T-helper 1 cell treated with Interleukin-12 subunit alpha and Interleukin-12 subunit beta and Interleukin-4 antibody, amounts not matched to agents 30 μg/mL and 1 μg/mL, for 36 hours (primary cell): ENCODE results near the gene KIRREL3.

ENCODE experiments used
- H3K27ac Mint-ChIP-seq: one replicate; pipeline ENCODE4 v1.8.0; 2021; ENCODE audit warnings: mild to moderate bottlenecking, mixed read lengths
- H3K27me3 Mint-ChIP-seq: one replicate; pipeline ENCODE4 v1.8.0; 2021; ENCODE audit warnings: low read depth, mixed read lengths
- H3K36me3 Mint-ChIP-seq: one replicate; pipeline ENCODE4 v1.8.0; 2021; ENCODE audit warnings: low read depth, mixed read lengths
- H3K4me1 Mint-ChIP-seq: one replicate; pipeline ENCODE4 v1.8.0; 2021; ENCODE audit warnings: low read depth, mixed read lengths
- H3K4me3 Mint-ChIP-seq: one replicate; pipeline ENCODE4 v1.8.0; 2021; ENCODE audit warnings: mild to moderate bottlenecking, moderate library complexity, mixed read lengths
- H3K9me3 Mint-ChIP-seq: one replicate; pipeline ENCODE4 v1.8.0; 2021; ENCODE audit warnings: mixed read lengths

Gene KIRREL3

DNA sequence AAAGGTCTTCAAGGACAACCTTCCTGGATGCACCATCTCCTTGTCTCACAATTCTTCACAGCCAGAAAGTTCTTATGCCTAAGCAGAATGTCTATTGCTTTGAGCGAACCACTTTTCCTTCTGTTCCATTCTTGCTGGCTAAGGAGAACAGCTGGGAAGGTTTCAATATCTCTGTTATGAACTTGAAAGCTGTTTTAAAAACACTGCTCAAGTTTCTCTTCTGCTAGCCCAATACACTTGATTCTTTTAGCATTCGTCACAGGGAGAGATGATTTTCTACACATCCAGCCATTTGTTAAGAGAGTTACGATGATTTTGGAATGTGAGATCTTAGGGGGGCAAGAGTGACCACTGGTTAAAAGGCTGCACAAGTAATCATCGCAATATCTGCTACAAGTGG lies 249.3 kb downstream of the KIRREL3 start:
- Mint-ChIP-seq H3K4me3 (no peak overlapping the region), H3K9me3 (no peaks in the 10 kb centered on the region), H3K4me1 (no peaks in the 10 kb centered on the region), H3K27ac (no peak overlapping the region), H3K27me3 (peaks cover 3% of the 10 kb centered on the region), H3K36me3 (no peaks in the 10 kb centered on the region)

- no peak overlapping the region for H3K27ac Mint-ChIP-seq
- H3K27me3 Mint-ChIP-seq = no peaks in the 10 kb centered on the region
- H3K36me3 Mint-ChIP-seq = no peaks in the 10 kb centered on the region
Observed at GRCh38 chr11:126748793-126749192, 251.8 kb downstream of the KIRREL3 start.

DNA sequence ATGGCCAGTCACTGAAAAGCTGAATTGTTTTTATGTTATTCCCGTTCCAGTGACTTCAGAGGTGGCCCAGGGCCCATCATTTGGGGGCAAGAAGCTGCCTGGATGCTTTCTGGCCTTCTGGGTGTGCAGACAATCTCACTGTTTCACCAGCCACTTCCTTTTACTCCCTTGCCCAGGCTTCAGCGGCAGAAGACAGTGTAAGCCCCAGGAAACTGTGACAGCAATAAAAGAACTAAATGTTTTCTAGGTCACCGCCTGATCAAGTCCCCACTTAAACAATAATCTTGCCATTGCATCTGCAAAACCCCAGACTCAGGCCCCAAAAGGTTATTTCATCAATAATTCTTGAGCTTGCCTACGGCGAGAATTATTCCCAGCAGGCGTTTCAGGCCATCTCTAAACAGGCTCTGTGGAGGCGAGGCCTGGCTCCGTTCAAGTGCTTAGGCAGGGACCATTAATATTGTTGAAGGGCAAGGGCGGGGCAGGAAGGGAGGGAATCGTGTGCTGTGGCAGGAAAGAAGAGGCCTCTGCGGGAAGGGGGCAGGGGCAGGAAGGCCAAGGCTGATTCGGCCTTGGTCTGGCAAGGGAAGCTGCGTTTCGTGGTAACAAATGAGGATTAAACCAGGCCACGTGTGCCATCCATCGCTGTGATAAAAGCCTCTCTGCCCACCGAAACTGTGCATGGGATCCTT lies 252.3 kb downstream of the KIRREL3 start:
- no peak overlapping the region for H3K27ac Mint-ChIP-seq
- no peaks in the 10 kb centered on the region for H3K36me3 Mint-ChIP-seq
- no peak overlapping the region for H3K4me3 Mint-ChIP-seq
- no peaks in the 10 kb centered on the region for H3K4me1 Mint-ChIP-seq
- H3K9me3 Mint-ChIP-seq = no peaks in the 10 kb centered on the region
- no peaks in the 10 kb centered on the region for H3K27me3 Mint-ChIP-seq

More at GRCh38 chr11:126748793-126749192, 251.8 kb downstream of the KIRREL3 start:
- H3K4me1 Mint-ChIP-seq = no peaks in the 10 kb centered on the region
- no peak overlapping the region for H3K4me3 Mint-ChIP-seq
- H3K9me3 Mint-ChIP-seq = no peaks in the 10 kb centered on the region

GRCh38 chr11:126747315-126747714 lies 253.3 kb downstream of the KIRREL3 start:
- Mint-ChIP-seq H3K36me3 (no peaks in the 10 kb centered on the region), H3K27ac (no peak overlapping the region), H3K9me3 (no peaks in the 10 kb centered on the region), H3K27me3 (no peaks in the 10 kb centered on the region), H3K4me1 (no peaks in the 10 kb centered on the region), H3K4me3 (no peak overlapping the region)

DNA sequence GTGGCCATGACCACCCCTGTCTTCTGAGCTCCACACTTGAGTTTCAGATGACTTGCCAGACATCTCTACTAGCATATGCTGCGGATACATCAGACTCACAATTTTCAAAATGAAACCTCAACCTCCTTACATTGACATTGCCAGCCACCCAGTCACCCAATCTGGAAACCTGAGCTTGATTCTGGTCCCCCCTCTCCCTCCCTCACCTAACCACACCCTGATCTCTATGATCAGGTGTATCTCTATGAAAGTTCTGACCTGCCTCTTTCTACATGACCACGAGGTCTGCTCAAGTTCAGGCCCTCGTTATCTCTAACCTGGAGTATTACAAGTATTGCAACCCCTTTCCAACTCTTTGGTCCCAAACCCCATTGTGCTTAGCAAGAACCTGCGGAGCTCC lies 254.1 kb downstream of the KIRREL3 start:
- Mint-ChIP-seq H3K4me1 (no peaks in the 10 kb centered on the region), H3K4me3 (no peak overlapping the region), H3K36me3 (no peaks in the 10 kb centered on the region), H3K27ac (no peak overlapping the region), H3K27me3 (no peaks in the 10 kb centered on the region), H3K9me3 (no peaks in the 10 kb centered on the region)

DNA sequence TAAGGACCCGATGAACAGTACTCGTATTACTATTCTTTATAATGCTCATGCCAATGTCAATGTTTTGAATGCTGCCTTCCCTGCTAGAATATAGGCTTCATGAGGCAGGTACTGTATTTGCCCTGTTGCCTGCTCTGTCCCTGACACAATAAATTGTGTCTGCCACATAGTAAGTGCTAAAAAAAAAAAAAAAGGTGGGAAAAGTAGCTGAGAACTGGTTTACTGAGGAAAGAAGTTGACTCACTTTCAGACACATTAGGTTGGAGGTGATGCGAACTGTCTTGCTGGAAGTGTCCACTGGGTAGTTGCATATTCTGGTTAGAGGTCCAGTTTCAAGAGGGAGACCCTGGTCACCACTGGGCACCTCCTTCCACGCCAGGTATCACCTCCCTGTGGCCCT lies 255.9 kb downstream of the KIRREL3 start:
- Mint-ChIP-seq H3K4me3 (no peak overlapping the region), H3K27ac (no peak overlapping the region), H3K36me3 (no peaks in the 10 kb centered on the region), H3K4me1 (no peaks in the 10 kb centered on the region), H3K27me3 (no peaks in the 10 kb centered on the region), H3K9me3 (no peaks in the 10 kb centered on the region)

DNA sequence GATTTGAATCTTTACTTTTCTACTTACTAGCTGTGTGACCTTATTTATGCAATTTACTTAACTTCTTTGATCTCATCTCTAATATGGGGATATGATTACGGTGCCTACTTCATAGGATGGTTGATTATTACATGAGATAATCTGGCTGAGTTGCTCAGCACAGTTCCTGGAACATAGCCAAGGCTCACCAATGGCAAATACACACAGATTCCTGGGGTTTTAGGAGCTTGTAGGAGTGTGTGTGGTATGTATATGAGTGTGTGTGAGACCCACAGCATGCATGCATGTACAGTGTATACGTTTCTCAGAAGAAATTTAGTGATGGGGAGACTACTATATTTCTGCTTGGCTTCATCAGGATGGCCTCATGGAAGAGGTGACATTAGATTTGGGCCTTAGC lies 256.9 kb downstream of the KIRREL3 start:
- Mint-ChIP-seq H3K4me1 (no peaks in the 10 kb centered on the region), H3K4me3 (no peak overlapping the region), H3K9me3 (no peaks in the 10 kb centered on the region), H3K27ac (no peak overlapping the region), H3K36me3 (no peaks in the 10 kb centered on the region), H3K27me3 (no peaks in the 10 kb centered on the region)

DNA sequence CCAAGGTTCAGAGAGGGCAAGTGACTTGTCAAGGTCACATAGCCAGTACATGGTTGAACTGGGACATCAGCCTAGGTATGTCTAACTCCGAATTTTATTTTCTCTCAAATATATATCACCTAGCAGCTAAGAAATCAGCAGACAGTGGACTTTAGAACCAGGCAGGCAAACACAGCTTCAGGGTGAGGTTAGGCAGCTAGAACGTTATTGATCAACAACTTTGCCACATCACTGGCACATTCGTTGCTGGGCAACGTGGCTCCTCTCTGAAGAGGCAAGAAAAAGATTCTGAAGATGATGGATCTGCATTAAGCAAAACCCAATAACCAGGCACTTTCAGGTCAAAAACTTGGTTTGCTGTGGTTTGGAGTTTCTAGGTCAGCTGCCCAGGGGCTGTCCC lies 258.0 kb downstream of the KIRREL3 start:
- Mint-ChIP-seq H3K4me3 (no peak overlapping the region), H3K27me3 (no peaks in the 10 kb centered on the region), H3K4me1 (no peaks in the 10 kb centered on the region), H3K36me3 (no peaks in the 10 kb centered on the region), H3K27ac (no peak overlapping the region), H3K9me3 (no peaks in the 10 kb centered on the region)

DNA sequence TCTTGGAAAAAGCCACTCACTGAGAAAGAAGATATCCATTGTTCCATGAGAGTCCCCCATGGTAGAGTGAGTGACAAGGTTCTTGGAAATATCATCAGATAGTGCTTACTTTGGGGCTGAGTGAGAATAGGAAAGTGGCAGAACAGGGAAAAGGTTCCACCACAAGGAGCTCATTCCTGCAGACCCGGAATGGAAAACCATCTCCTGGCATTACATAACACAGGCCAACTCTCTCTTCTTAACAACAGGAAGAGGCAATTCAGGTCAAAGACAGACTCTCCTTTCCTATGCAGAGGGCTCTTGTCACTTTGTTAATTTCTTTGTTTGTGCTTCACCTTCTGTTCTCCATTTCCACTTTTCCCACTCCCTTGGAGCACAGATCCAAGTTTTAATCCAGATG lies 259.7 kb downstream of the KIRREL3 start:
- Mint-ChIP-seq H3K27me3 (no peaks in the 10 kb centered on the region), H3K4me1 (no peaks in the 10 kb centered on the region), H3K27ac (no peak overlapping the region), H3K4me3 (no peak overlapping the region), H3K9me3 (no peaks in the 10 kb centered on the region), H3K36me3 (no peaks in the 10 kb centered on the region)

GRCh38 chr11:126739499-126740145 lies 260.9 kb downstream of the KIRREL3 start:
- H3K27ac Mint-ChIP-seq = no peak overlapping the region
- H3K9me3 Mint-ChIP-seq = no peaks in the 10 kb centered on the region
- no peaks in the 10 kb centered on the region for H3K4me1 Mint-ChIP-seq
- no peaks in the 10 kb centered on the region for H3K27me3 Mint-ChIP-seq
- no peak overlapping the region for H3K4me3 Mint-ChIP-seq
- H3K36me3 Mint-ChIP-seq = no peaks in the 10 kb centered on the region

DNA sequence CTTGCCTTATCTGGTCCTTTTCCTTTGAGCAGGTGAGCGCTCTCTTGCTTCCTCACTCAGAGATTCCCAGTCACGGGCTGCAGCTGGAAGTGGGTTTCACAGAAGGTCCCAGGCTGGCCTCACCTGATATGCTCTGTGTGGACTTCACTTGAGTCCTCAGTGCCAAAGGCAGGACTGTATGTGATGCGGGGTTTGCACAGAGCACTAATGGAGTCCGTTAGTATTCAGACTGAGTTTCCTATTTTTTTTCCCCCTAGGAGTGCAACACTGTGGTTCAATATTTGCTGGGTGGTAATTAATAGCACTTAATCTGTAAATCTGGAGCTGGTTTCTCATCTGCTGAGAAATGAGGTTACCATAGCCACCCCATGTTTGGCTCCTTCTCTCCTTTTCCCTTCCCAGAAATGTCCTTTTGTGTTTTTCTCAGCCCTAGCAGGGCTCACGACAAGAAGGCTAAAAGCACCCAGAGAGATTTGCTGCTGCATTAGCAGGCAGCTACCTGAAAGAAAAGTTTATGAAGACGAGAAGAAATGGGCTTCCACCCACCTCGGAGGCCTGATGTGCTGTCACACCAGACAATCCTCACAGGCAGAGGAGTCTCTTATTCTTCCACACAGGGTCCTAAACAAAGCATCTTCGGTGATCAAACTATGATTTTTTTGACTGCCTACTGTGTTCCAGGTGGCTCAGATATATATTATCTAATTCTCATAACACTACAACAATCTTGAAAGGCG lies 262.1 kb downstream of the KIRREL3 start:
- Mint-ChIP-seq H3K27ac (no peak overlapping the region), H3K4me1 (no peaks in the 10 kb centered on the region), H3K9me3 (no peaks in the 10 kb centered on the region), H3K4me3 (no peak overlapping the region), H3K36me3 (no peaks in the 10 kb centered on the region), H3K27me3 (no peaks in the 10 kb centered on the region)

DNA sequence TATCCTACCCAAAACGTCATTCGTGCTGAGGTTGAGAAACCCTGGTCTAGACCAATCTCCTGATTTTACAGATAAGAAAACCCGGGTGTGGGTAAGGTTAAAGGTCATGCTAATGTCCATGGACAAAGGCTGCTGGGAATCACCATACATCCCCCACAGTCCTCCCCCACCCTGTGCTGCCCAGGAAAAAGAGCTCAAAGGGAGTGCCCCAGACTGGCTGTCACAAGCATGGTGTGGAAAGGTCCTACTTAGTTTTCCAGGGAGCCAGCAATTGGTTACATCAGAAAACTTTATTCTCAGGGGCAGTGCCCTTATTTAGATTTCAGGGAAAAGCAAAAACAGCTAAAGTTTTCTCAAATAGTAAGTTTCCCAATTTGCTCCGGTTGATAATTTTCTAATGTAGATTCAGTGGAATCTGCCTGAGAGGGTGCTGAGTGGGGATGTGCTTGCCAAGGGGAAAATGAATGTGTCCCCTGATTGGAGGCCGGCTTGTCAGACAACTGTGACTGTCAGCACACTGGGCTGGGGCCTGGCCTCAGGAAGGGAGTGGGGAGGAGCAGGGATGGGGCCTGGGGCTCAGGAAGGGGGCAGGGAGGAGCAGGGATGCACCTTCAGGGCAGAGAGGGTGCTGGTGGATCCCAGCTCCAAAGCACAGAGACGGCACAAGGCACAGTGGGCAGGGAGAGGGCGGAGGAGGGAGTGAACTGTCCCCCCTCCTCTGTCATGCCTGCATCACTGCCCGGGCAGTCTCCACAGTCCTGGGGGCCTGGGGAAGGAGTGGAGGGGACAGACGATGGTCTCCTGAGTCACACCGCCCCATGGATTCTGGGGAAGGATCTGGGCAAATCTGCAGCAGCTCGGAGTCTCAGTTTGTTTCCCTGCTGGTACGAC lies 263.6 kb downstream of the KIRREL3 start:
- no peak overlapping the region for H3K27ac Mint-ChIP-seq

DNA sequence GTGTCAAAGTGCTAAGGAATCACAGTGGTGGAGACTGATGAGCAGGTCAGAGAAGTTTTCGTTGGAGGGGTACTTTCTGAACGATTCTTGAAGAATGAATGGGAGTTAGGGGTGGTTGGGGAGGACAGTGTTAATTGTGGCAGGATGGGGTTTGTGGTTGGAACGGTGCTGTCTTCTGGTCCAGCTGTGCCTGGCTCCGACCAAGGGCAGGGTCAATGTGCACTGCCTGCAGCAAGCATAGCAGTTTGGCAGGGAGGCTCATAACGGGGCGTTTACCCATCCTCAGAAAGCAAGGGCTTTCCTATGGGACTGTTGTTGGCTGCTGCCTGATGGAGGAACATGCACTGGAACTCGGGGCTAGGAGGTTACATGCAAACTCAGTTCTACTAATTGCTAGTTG lies 265.8 kb downstream of the KIRREL3 start:
- Mint-ChIP-seq H3K4me1 (no peaks in the 10 kb centered on the region), H3K9me3 (no peaks in the 10 kb centered on the region), H3K27me3 (no peaks in the 10 kb centered on the region), H3K4me3 (no peak overlapping the region), H3K36me3 (no peaks in the 10 kb centered on the region), H3K27ac (no peak overlapping the region)

More for the DNA sequence above, 263.6 kb downstream of the KIRREL3 start:
- H3K36me3 Mint-ChIP-seq = no peaks in the 10 kb centered on the region
- H3K9me3 Mint-ChIP-seq = no peaks in the 10 kb centered on the region
- no peak overlapping the region for H3K4me3 Mint-ChIP-seq
- no peaks in the 10 kb centered on the region for H3K4me1 Mint-ChIP-seq
- H3K27me3 Mint-ChIP-seq = no peaks in the 10 kb centered on the region

- Mint-ChIP-seq H3K4me1 (no peaks in the 10 kb centered on the region), H3K4me3 (no peak overlapping the region), H3K36me3 (no peaks in the 10 kb centered on the region), H3K27ac (no peak overlapping the region), H3K9me3 (no peaks in the 10 kb centered on the region), H3K27me3 (no peaks in the 10 kb centered on the region)
Observed at GRCh38 chr11:126733685-126734084, 266.9 kb downstream of the KIRREL3 start.
